Stimulated activated memory B cell treated with anti-CD40 and anti-IgM and Interleukin-4, amounts not matched to agents 10 μg/mL and 1 μg/mL and 100 μg/mL, for 72 hours (primary cell): ENCODE results near the gene MASP1.

Experiments used
- ATAC-seq: fragments of 150-1000 bp; cut with Tn5 transposase; 2 replicates; pipeline ENCODE4 v1.10.0; 2021
- H3K27ac Mint-ChIP-seq: one replicate; pipeline ENCODE4 v1.8.0; 2022; ENCODE audit warnings: mild to moderate bottlenecking, mixed read lengths
- H3K27me3 Mint-ChIP-seq: one replicate; pipeline ENCODE4 v1.8.0; 2022; ENCODE audit warnings: mixed read lengths
- H3K36me3 Mint-ChIP-seq: one replicate; pipeline ENCODE4 v1.8.0; 2022; ENCODE audit warnings: mixed read lengths
- H3K4me1 Mint-ChIP-seq: one replicate; pipeline ENCODE4 v1.8.0; 2022; ENCODE audit warnings: mixed read lengths
- H3K4me3 Mint-ChIP-seq: one replicate; pipeline ENCODE4 v1.8.0; 2022; ENCODE audit warnings: mild to moderate bottlenecking, moderate library complexity, mixed read lengths
- H3K9me3 Mint-ChIP-seq: one replicate; pipeline ENCODE4 v1.8.0; 2022; ENCODE audit warnings: mixed read lengths

The MASP1 gene

GRCh38 chr3:187286467-187287059 lies 5.0 kb downstream of the MASP1 start:
- no peak overlapping the region for H3K4me3 Mint-ChIP-seq
- peaks cover 14% of the 10 kb centered on the region for H3K27me3 Mint-ChIP-seq
- ATAC-seq: no peak
- H3K36me3 Mint-ChIP-seq: no peaks in the 10 kb centered on the region
- no peaks in the 10 kb centered on the region for H3K4me1 Mint-ChIP-seq
- H3K9me3 Mint-ChIP-seq: no peaks in the 10 kb centered on the region
- no peak overlapping the region for H3K27ac Mint-ChIP-seq

DNA sequence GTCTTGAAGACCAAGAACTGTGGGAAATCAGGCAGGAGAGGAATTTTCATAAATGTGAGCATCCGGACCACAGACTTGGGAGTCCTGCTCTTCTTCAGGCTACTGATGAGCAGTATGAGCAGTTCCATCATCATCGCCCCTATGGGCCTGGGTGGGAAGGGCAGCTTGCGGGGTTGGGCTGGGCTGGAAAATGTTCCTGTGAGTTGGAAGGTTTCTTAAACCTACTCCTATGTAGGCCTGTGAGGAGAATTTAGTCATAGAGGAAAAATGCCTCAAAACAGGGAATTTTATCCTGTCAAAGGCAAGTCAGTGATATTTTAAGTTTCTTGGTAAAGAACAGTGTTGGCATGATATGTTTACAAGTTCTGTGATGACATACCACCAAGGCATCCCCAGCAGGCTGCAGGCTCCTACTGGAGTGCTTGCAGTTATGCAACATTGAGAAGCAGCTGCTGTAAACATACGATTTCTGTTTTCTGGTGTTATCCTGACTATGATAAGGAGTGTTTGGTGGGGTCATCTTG lies 10.3 kb downstream of the MASP1 start:
- no peak overlapping the region for H3K4me3 Mint-ChIP-seq
- H3K27ac Mint-ChIP-seq: no peak overlapping the region
- no peaks in the 10 kb centered on the region for H3K36me3 Mint-ChIP-seq
- no peak for ATAC-seq
- H3K4me1 Mint-ChIP-seq: no peaks in the 10 kb centered on the region
- no peaks in the 10 kb centered on the region for H3K9me3 Mint-ChIP-seq
- no peaks in the 10 kb centered on the region for H3K27me3 Mint-ChIP-seq

GRCh38 chr3:187280644-187281043 lies 10.9 kb downstream of the MASP1 start:
- Mint-ChIP-seq H3K4me3 (no peak overlapping the region), H3K27me3 (no peaks in the 10 kb centered on the region), H3K9me3 (no peaks in the 10 kb centered on the region), H3K4me1 (no peaks in the 10 kb centered on the region), H3K36me3 (no peaks in the 10 kb centered on the region), H3K27ac (no peak overlapping the region)
- ATAC-seq: no peak

- Mint-ChIP-seq H3K27ac (no peak overlapping the region), H3K4me1 (no peaks in the 10 kb centered on the region), H3K27me3 (peaks cover 2% of the 10 kb centered on the region), H3K36me3 (no peaks in the 10 kb centered on the region), H3K9me3 (no peaks in the 10 kb centered on the region), H3K4me3 (no peak overlapping the region)
- no peak for ATAC-seq
Measured at GRCh38 chr3:187277129-187277462, 14.4 kb downstream of the MASP1 start.

GRCh38 chr3:187276397-187277128 lies 15.0 kb downstream of the MASP1 start:
- Mint-ChIP-seq H3K36me3 (no peaks in the 10 kb centered on the region), H3K4me1 (no peaks in the 10 kb centered on the region), H3K27me3 (peaks cover 8% of the 10 kb centered on the region), H3K9me3 (no peaks in the 10 kb centered on the region), H3K4me3 (no peak overlapping the region), H3K27ac (no peak overlapping the region)
- no peak for ATAC-seq

GRCh38 chr3:187274977-187275338 lies 16.6 kb downstream of the MASP1 start:
- Mint-ChIP-seq H3K9me3 (peaks cover 4% of the 10 kb centered on the region), H3K27ac (no peak overlapping the region), H3K36me3 (peaks cover 4% of the 10 kb centered on the region), H3K4me1 (no peaks in the 10 kb centered on the region), H3K27me3 (peaks cover 19% of the 10 kb centered on the region), H3K4me3 (no peak overlapping the region)
- ATAC-seq: no peak

DNA sequence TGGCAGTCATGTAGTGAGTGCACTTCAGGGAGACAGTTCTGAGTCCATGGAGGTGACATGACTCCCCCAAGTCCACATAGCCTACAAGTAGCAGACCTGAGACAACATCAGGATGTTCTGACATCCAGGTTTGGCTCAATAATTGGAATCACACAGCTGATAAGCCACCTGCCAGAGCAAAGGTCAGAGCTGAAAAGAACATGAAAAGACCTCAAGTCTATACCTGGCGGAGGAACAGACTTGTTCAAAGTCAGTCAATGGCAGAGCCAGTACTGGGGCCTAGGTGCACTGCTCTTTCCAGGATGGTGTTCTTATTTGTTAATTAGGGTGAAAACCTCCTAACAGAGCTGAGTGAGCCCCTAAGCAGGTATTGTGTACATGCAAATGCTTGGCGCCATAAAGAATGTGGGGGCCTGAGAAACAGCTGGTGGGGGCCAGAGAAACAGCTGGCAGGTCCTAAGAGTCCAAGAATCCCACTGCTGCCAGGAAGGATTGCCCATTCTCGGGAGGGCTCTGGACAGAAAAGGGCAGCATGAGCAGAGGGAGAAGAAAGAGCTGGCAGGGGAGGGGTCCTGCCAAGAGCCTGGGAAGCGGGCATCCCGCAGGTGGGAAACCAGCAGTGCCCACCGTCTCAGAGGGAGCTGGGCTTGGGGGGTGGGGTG lies 17.1 kb downstream of the MASP1 start:
- peaks cover 4% of the 10 kb centered on the region for H3K36me3 Mint-ChIP-seq
- H3K4me1 Mint-ChIP-seq: no peaks in the 10 kb centered on the region
- peaks cover 4% of the 10 kb centered on the region for H3K9me3 Mint-ChIP-seq
- H3K27me3 Mint-ChIP-seq: peaks cover 24% of the 10 kb centered on the region
- ATAC-seq: no peak
- H3K4me3 Mint-ChIP-seq: no peak overlapping the region
- H3K27ac Mint-ChIP-seq: no peak overlapping the region

DNA sequence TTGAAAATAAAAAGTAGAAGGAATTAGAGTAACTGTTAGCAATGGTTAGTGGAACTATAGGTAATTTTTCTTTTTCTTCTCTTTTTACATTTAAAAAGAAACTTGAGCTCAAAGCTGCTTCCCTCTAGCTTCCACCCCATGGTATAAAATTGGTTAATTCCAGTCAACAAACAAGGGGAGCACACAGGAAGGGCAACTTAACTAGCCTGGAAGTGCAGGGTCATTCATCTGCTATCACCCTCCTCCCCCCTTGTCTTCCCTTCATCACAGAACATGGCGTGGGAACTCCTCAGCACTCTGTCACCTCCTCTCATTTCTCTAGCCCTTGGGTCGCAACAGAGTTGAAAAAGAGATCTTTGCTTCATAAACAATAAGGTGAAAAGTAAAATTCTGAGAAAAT lies 20.0 kb downstream of the MASP1 start:
- peaks cover 9% of the 10 kb centered on the region for H3K9me3 Mint-ChIP-seq
- no peaks in the 10 kb centered on the region for H3K4me1 Mint-ChIP-seq
- peaks cover 4% of the 10 kb centered on the region for H3K36me3 Mint-ChIP-seq
- ATAC-seq: no peak
- no peak overlapping the region for H3K4me3 Mint-ChIP-seq
- peaks cover 41% of the 10 kb centered on the region for H3K27me3 Mint-ChIP-seq
- H3K27ac Mint-ChIP-seq: no peak overlapping the region

DNA sequence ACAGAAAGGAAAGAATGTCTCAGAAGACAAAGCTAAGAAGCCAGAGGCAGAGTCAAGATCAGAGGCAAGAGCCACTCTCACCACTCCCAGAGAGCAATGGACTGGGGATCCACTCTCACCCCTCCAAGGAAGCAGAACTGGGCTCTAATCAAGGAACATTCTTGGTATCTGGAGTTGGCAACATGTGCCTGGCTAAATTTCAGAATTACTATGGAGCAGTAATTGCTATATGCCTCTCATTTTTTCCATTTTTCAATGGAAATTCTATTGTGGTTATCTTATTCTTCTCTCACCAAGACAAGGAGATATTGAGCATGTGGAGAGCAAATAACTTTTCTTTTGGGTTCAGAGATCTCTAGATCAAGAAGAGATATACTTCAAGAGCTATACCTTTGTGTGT lies 22.1 kb downstream of the MASP1 start:
- Mint-ChIP-seq H3K27ac (no peak overlapping the region), H3K27me3 (peaks cover 59% of the 10 kb centered on the region), H3K4me3 (no peak overlapping the region), H3K9me3 (peaks cover 9% of the 10 kb centered on the region), H3K36me3 (peaks cover 4% of the 10 kb centered on the region), H3K4me1 (no peaks in the 10 kb centered on the region)
- no peak for ATAC-seq

GRCh38 chr3:187267306-187267705 lies 24.2 kb downstream of the MASP1 start:
- Mint-ChIP-seq H3K27me3 (peaks cover 65% of the 10 kb centered on the region), H3K9me3 (peaks cover 9% of the 10 kb centered on the region), H3K27ac (no peak overlapping the region), H3K4me1 (no peaks in the 10 kb centered on the region), H3K4me3 (no peak overlapping the region), H3K36me3 (peaks cover 4% of the 10 kb centered on the region)
- ATAC-seq: no peak

- peaks cover 9% of the 10 kb centered on the region for H3K9me3 Mint-ChIP-seq
- H3K4me1 Mint-ChIP-seq: no peaks in the 10 kb centered on the region
- H3K27ac Mint-ChIP-seq: no peak overlapping the region
- H3K4me3 Mint-ChIP-seq: no peak overlapping the region
- ATAC-seq: no peak
- H3K36me3 Mint-ChIP-seq: peaks cover 4% of the 10 kb centered on the region
- peaks cover 65% of the 10 kb centered on the region for H3K27me3 Mint-ChIP-seq
Measured at GRCh38 chr3:187266691-187267090, 24.8 kb downstream of the MASP1 start.

DNA sequence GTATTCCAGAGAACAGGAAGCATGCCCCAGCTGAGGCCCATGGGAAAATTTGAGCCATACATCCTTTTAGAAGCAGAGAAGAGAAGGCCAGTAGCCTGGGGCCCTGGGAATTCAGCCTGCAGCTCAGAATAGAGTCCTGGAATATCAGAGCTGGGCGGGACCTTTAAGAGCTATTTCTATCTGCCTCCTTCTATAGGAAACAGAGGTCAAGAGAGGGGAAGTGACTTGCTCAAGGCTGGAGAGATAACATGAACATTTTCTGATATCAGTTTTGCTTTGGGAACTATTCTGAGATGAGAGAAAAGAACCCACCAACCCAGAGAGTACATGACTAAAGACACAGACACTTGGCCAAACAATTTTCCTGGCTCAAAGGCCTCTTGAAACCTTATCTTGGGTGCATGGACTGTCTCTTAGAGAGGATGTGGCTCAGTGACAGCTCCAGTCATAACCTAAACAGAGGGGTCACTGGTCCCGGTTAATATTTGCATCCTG lies 26.0 kb downstream of the MASP1 start:
- ATAC-seq: no peak
- H3K4me3 Mint-ChIP-seq: no peak overlapping the region
- H3K9me3 Mint-ChIP-seq: peaks cover 8% of the 10 kb centered on the region
- no peaks in the 10 kb centered on the region for H3K4me1 Mint-ChIP-seq
- H3K36me3 Mint-ChIP-seq: peaks cover 2% of the 10 kb centered on the region
- H3K27ac Mint-ChIP-seq: no peak overlapping the region
- H3K27me3 Mint-ChIP-seq: peaks cover 61% of the 10 kb centered on the region

DNA sequence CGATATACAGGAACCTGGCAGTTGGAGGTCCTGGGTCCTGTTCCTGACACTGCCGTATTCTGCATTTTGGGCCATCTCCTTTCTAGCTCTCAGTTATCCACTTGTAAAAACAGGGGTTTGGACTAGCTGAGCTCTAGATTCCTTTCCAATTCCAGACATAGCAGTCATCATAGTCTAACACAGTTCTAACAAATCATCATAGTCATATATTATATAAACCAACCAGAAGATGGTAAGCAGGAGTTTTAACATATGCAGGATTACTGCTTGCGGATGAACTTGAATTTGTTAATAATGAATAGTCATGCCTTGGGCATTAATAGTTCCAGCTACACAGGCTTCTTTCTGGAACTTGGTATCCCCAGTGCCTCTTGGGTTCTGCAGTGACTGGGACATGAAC lies 26.6 kb downstream of the MASP1 start:
- H3K36me3 Mint-ChIP-seq: no peaks in the 10 kb centered on the region
- no peak for ATAC-seq
- H3K4me3 Mint-ChIP-seq: no peak overlapping the region
- peaks cover 55% of the 10 kb centered on the region for H3K27me3 Mint-ChIP-seq
- H3K27ac Mint-ChIP-seq: no peak overlapping the region
- H3K9me3 Mint-ChIP-seq: peaks cover 4% of the 10 kb centered on the region
- H3K4me1 Mint-ChIP-seq: no peaks in the 10 kb centered on the region

- Mint-ChIP-seq H3K27ac (no peak overlapping the region), H3K9me3 (peaks cover 4% of the 10 kb centered on the region), H3K27me3 (peaks cover 51% of the 10 kb centered on the region), H3K36me3 (no peaks in the 10 kb centered on the region), H3K4me1 (no peaks in the 10 kb centered on the region), H3K4me3 (no peak overlapping the region)
- no peak for ATAC-seq
Measured at GRCh38 chr3:187264021-187264420, 27.5 kb downstream of the MASP1 start.

- H3K9me3 Mint-ChIP-seq: peaks cover 1% of the 10 kb centered on the region
- no peaks in the 10 kb centered on the region for H3K36me3 Mint-ChIP-seq
- H3K27ac Mint-ChIP-seq: no peak overlapping the region
- H3K27me3 Mint-ChIP-seq: peaks cover 44% of the 10 kb centered on the region
- H3K4me3 Mint-ChIP-seq: no peak overlapping the region
- no peak for ATAC-seq
- H3K4me1 Mint-ChIP-seq: no peaks in the 10 kb centered on the region
Measured at GRCh38 chr3:187263270-187263669, 28.3 kb downstream of the MASP1 start.

DNA sequence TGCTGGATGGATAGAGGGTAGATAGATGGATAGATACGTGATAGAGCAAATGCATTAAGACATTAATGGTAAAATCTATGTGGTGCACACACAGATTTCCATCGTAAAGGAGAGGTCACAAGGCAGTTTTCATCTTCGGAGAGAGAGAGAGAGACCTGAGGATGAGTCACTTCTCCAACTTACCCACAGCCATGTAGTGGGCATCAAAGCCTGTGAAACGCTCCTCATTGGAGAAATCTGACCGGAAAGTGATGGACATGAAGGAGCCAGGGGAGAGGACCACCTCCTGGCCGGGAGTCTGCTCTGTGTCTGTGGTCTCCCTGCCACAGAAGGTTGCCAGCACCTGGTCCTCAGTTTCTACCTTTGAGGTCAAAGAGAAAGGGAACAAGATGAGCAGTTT lies 29.2 kb downstream of the MASP1 start:
- no peak overlapping the region for H3K4me3 Mint-ChIP-seq
- H3K36me3 Mint-ChIP-seq: no peaks in the 10 kb centered on the region
- H3K27me3 Mint-ChIP-seq: peaks cover 35% of the 10 kb centered on the region
- H3K27ac Mint-ChIP-seq: no peak overlapping the region
- no peaks in the 10 kb centered on the region for H3K9me3 Mint-ChIP-seq
- H3K4me1 Mint-ChIP-seq: no peaks in the 10 kb centered on the region
- no peak for ATAC-seq
